Muscle of back (tissue), 13 donors: ENCODE measurements around the gene DENND2A. TPM values are rescaled to one million over a fixed set of nuclear protein-coding genes. Genes with fewer than 3 reads are reported as not detected.
"Not testable (repeated sequence)": the region's sequence is repeated elsewhere in the genome, so short reads cannot be mapped to it uniquely, and the experiment has no call there.

Experiments used
- DNase-seq, 3 donors: peaks; one replicate each; pipeline versions ENCODE4 v3.0.0 to v3.0.0-alpha.2; 2013
- long read RNA-seq, 9 donors: transcript quantifications; one replicate each; lab custom pipeline, GENCODE V29; 2026
- polyA plus RNA-seq, 10 donors: library from polyadenylated mRNA; unstranded; fragments of 120-200 nt; gene quantifications; one replicate each; pipeline ENCODE4 v1.2.1, GENCODE V29; 2013; ENCODE audit not compliant: insufficient read length in 10 of 10

DENND2A gene, protein sequence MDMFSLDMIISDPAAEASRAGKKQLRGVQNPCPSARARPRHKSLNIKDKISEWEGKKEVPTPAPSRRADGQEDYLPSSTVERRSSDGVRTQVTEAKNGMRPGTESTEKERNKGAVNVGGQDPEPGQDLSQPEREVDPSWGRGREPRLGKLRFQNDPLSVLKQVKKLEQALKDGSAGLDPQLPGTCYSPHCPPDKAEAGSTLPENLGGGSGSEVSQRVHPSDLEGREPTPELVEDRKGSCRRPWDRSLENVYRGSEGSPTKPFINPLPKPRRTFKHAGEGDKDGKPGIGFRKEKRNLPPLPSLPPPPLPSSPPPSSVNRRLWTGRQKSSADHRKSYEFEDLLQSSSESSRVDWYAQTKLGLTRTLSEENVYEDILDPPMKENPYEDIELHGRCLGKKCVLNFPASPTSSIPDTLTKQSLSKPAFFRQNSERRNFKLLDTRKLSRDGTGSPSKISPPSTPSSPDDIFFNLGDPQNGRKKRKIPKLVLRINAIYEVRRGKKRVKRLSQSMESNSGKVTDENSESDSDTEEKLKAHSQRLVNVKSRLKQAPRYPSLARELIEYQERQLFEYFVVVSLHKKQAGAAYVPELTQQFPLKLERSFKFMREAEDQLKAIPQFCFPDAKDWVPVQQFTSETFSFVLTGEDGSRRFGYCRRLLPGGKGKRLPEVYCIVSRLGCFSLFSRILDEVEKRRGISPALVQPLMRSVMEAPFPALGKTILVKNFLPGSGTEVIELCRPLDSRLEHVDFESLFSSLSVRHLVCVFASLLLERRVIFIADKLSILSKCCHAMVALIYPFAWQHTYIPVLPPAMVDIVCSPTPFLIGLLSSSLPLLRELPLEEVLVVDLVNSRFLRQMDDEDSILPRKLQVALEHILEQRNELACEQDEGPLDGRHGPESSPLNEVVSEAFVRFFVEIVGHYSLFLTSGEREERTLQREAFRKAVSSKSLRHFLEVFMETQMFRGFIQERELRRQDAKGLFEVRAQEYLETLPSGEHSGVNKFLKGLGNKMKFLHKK
- polyA plus RNA-seq, result 10 to 100 TPM; 43.9 to 76.9 (median 47.8) TPM
- long read RNA-seq, donor 1, partial matches to known transcripts, result 6 of 9 reads
- long read RNA-seq, donor 1, other reads (novel, unspliced or antisense), result 0 of 9 reads
- long read RNA-seq, donor 2, result 0 reads
- long read RNA-seq, donor 3, result 0 reads
- long read RNA-seq, donor 4, result 0 reads
- long read RNA-seq, donor 5, partial matches to known transcripts, result 12 of 16 reads
- long read RNA-seq, donor 5, other reads (novel, unspliced or antisense), result 0 of 16 reads
- long read RNA-seq, donor 6, partial matches to known transcripts, result 5 of 7 reads
- long read RNA-seq, donor 6, other reads (novel, unspliced or antisense), result 0 of 7 reads
- long read RNA-seq, donor 7, transcript DENND2A-201 (19 exons, 3,735 nt), result major isoform, 5 of 13 reads
- long read RNA-seq, donor 7, partial matches to known transcripts, result 6 of 13 reads
- long read RNA-seq, donor 7, other reads (novel, unspliced or antisense), result 0 of 13 reads
- long read RNA-seq, donor 8, partial matches to known transcripts, result 0 of 2 reads
- long read RNA-seq, donor 8, other reads (novel, unspliced or antisense), result 0 of 2 reads
- long read RNA-seq, donor 9, partial matches to known transcripts, result 0 of 1 reads
- long read RNA-seq, donor 9, other reads (novel, unspliced or antisense), result 0 of 1 reads

DNA sequence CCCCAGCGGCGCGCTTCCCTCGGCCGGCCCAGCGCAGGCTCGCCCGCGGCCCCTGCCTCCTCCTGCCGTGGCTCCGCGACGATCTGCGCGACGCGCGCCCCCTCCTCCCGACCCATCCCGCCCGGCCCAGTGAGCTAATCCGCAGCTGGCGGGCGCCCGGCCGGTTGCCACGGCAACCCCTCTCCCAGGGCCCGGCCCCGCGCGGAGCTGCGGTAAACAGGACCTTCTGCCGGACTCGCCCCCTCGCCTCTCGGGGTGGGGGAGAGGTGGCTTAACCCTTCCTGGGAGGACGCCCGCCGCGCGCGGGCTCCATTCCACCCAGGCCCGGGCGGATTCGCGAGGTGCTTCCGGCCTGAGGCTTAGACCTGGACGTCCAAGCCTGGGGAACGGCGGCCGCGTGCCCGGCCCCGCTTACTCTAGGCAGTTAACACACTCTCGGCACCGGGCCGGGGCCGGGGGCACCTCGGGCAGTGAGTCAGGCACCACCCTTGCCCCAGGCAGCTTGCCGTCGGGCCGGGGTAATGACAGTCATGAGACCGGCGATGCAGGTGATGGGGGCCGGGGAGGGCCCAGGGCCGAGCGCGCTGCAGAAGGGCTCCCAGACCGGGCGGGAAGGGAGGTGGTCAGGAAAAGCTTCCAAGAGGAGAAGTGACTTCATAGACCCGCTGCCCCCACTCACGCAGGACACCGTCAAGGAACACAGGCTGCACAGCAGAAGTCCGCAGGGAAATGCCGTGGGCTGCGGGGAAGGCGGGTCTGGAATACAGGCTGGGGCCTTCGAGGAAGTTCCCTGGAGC lies at the start of gene DENND2A:
Gene DENND2A (minus strand): TSS at position 87 of the 797 bp plus-strand sequence. CDS start 38,416 bp downstream, outside the sequence.
- peak; percentile 74 to 97 (median 94) for DNase-seq

DNA sequence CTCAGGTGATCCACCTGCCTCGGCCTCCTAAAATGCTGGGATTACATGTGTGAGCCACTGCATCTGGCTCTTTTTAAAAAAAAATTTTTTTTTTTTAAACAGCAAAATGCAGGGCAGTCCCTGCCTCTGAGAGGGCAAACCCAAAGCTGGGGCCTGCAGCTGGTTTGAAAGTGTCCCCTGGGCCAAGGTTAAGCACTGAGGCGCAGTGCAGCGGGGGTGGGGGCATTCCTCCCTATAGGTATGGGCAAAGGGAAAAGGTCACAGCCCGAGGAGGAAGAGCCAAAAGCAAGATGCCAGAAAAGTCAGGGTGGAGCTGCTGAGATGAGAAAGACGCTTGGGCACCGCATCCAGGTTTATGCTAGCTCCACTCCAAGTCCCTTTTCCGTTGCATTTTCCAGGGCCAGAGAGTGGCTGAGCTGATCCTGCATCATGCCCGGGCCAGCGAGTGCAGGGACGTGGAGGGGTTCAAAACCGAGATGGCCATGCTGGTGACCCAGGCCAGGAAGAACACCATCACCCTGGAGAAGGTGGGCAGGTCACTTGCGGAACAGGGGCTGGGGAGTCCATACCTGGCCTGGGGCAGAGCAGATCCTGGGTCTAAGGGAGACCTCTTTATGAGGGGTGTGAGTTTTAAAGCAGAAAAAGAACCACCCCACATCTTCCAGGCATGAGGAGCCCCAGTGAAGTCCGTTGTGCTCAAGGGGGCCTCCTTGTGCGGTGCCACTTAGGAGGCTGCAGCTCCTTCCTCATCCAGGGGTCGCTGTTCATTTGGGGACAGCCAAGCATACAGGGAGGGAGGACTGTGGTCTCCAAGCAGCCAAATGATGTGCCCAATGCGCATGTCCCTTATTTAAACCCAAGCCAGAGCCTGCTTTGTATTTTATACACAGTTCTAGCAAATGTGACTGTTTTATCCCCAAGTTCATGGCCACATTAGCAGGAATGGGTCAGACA lies 48.9 kb upstream of the DENND2A start:
- DNase-seq, result no peak

DNA sequence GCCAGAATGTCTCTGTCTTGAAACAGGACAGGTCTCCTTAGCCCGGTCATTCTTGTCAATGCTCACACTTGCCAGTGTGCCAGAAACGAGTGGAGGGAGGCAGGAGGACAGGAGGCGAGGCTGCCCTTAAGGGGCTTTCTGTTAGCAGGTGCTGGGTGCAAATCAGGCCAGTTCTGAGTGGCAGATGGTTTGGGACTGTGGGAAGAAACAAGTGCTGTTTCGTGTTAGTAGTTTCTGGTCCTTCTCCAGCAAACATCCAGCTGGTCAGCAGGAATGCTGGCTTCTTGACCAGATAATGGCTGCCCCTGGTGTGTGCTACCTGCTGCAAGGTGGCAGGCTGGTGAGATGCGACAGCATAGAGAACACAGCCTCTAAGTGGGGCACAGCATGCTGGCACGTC lies 47.7 kb upstream of the DENND2A start:
- DNase-seq, result no peak

DNA sequence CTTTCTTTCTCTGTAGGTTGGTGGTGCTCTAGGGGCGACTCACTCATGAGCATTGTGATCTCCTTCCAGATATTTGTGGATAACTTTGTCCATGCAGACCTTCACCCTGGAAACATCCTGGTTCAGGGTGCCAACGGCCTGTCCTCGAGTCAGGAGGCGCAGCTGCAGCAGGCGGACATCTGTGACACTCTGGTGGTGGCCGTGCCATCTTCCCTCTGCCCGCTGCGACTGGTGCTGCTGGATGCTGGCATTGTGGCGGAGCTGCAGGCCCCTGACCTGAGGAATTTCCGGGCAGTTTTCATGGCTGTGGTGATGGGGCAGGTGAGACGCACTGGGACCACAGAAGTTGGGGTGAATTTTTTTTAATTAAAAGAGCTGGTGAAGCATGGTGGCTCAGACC lies 46.3 kb upstream of the DENND2A start:
- no peak for DNase-seq

DNA sequence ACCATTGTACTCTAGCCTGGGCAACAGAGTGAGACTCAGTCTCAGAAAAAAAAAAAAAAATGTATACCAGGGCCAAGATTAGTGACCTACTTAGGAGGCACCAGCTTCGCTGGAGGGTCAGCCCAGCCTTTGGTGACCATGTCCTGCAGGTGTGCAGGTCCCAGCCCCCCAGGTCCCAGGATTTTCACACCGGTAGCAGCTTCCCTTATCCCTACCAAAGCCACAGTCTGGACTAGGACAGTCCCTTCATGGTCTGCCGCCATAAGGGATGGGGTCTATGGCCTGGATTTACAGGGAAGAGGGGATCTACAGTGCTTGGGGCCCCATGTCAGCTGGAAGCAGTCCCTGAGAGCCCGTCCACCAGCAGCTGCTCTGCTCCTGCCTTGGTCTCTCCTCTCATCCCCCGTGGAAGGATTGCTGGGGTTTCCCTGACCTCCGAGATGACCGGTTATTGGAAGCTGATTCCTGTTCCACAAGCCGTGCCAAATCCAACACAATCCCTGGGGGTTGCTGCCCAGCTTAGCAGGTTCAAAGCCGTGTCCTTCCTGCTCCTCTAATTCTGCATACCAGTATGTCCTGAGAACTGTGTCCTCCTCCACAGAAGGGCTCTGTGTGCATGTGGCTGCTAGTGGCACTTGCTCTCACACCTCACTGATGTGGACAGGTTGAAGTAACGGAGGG lies 44.9 kb upstream of the DENND2A start:
- no peak for DNase-seq

DNA sequence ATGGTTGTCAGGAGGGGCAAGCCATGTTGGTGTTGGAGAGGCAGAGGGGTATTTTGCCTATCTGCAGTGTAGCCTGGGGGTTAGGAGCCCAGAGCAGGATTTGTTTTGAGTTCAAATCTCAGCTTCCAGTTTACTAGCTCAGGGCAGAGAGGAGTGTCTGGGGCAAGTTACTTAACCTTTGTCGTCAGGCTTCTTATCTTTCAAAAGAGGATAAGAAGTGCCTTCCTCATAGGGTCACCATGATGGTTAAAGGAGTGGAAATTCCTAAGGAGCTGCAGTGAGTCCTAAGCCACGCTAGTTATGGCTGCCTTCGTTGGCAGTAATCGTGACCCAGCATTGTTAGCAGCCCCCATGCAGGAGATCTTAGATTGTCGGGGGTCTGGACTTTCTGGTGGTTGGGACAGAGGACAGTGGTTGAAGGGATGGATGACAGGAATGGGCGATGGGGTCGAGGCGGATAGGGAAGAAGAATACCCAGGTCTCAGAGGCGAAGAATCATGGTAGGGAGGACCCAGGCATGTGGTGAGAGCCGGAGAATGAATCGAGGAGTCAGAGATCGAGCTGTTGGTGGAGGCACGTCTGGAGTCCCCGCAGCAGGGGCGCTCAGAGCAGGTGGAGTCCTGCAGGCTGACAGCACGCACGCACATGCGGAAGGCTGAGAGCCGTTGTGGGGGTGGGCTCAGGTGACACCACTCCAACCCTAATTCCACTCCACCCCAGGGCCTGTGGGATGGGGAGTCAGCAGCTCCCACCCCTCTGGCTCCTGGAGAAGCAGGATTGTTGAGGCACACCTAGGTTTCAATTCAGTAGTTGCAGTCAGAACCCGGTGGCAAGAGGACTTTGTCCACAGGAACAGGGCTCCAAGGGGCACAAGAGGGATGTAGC lies 43.7 kb upstream of the DENND2A start:
- no peak for DNase-seq

DNA sequence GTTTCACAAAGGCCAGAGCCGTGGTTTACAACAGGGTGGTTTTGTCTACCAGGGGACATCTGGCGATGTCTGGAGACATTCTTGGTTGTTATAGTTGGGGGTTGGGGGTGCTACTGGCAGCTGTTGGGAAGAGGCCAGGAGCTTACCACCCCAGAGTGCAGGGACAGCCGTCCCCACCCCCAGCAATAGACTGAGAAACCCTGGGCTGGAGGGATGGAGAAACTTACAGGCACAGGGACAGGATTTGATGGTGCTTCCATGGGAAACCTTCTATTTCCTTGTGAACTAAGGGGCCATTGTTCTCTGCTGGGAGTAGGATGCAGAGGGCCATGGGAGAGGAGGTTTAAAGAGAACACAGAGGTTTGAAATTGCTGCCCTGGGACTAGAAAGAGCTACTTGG lies 43.0 kb upstream of the DENND2A start:
- DNase-seq, result no peak

DNA sequence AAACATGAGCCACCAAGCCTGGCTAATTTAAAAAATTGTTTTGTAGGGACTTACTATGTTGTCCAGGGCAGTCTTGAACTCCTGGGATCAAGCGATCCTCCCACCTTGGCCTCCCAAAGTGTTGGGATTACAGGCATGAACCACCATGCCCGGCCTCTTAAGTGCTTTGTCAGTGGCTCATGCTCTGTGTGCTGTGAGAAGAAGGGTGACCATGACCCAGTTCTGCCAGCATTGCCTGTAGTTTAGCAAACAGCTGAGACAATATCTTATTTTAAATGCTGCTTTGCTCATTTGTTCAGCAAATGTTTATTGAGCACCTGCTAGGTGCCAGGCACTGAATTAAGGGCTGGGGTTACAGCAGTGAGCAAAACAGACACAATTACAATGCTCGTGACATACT lies 41.2 kb upstream of the DENND2A start:
- no peak for DNase-seq

DNA sequence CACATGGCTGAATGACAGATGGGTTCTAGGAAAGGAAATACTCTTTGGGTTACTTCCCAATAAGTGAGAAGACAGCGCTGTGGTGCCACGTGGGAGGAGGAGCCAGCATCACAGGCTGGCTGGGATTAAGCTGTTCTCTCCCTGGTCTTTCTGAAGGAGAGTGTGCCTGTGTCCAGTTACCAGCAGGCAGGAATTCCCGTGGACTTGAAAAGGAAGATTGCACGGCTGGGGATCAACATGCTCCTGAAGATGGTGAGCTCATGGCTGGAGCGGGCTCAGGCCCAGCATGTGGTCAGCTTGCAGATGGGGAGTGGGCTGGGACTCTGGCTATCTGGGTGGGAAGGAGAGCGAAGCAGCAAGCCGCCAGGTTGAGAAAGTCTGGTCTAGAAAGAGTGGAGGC lies 40.3 kb upstream of the DENND2A start:
- DNase-seq, result no peak

DNA sequence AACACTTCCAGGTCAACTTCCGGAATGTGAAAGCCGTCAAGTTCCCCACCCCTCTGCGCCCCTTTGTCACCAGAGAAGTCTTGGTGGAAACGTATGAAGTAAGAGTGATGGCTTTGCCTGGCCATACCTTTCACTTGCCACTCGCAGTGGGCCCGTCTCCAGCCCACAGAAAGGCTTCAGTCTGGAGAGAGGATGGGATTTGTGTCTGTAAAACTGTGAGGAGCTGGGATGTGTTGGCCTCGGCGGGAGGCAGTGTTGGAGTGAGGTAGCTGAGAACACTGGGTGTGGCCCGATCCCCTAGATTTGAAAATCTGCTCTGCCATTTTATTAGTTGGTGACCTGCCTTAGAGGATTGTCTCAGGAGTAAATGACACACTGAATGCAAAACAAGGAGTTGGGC lies 38.6 kb upstream of the DENND2A start:
- DNase-seq, result no peak

DNA sequence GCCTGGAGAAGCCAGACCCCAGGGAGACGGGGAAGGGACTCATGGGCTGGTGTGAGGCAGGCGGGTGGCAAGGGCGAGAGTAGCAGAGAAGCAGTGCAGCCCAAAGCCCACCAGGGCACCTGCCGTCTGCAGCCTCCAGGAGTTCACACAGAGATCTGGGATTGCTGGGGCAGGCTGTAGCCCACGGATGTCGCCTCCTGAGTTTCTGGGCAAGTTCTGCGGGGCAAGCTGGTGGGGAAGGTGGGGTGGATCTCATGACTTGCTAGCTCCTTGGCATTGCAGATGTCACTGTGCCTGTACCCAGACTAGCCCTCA lies 38.2 kb upstream of the DENND2A start:
- no peak for DNase-seq

DNA sequence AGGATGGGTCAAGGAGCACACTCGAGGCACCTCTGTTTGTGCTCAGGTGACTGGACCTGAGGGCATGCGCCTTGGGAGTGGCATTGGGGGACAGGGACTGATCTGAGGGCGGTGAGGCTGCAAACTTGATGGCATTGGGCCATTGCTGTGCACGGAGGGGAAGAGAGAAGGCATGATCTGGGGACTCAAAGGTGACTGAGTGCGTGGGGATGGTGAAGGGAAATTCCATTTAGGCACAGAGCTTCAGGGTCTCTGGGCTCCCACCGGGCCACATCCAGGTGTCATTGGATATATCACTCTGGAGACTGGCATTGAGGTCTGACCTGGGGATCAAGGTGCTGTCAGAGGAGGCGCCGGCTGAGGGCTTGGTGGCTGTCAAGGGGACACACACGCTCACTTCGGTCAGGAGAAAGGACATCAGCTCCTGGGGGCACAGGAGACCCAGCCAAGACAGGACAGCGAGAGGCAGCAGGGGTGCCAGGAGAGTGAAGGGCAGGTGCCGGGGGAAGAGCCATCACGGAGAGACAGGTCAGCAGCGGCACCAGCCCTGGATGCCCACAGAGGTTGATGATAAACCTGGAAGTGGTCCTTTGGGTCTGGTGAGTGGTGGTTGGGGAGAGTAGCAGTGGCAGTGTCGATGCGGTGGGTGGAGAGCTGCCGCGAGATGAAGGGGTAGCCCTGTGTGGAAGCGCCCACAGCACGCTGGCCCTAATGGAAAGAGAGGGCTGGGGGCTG lies 37.6 kb upstream of the DENND2A start:
- no peak for DNase-seq

DNA sequence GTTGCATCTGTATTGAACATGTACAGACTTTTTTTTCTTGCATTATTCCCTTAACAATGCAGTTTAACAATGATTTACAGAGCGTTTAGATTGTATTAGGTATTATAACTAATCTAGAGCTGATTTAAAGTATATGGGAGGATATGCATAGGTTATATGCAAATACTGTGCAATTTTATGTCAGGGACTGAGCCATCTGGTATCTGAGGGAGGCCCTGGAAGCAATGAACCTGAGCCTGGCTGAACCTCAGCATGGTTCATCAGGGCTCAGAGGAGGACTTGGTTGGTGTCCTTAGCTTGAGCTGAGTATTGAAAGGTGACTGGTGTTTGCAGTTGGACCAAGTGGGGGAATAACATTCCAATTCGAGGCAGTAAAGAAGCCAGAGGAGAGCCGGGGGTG lies 36.9 kb upstream of the DENND2A start:
- DNase-seq, result no peak

DNA sequence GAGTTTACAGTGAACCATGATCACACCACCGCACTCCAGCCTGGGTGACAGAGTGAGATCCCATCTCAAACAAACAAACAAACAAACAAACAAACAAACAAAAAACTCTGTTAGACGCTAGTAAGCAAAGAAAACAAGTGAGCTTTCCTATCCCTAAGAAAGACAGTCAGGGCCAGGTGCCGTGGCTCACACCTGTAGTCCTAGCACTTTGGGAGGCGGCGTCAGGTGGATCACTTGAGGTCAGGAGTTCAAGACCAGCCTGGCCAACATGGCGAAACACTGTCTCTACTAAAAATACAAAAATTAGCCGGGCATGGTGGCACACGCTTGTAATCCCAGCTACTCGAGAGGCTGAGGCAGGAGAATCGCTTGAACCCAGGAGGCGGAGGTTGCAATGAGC lies 36.3 kb upstream of the DENND2A start:
- not testable (repeated sequence) for DNase-seq

DNA sequence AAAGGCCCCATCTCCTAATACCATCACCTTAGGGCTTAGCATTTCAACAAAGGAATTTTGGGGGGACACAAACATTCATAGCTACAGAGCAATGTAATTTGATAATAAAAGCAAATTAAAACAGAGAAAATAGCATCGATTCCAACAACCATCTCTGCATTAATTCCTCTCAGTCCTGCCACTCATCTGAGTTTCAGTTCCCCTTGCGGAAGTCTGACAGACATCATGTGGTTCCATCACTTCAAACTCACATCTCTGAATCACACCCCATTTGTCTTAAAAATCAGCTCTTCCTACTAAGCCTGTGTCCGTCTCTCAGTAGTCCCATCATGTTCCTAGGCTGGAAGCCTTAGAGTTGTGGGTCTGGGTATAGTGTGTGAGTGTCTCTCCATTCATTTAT lies 35.7 kb upstream of the DENND2A start:
- DNase-seq, result no peak

DNA sequence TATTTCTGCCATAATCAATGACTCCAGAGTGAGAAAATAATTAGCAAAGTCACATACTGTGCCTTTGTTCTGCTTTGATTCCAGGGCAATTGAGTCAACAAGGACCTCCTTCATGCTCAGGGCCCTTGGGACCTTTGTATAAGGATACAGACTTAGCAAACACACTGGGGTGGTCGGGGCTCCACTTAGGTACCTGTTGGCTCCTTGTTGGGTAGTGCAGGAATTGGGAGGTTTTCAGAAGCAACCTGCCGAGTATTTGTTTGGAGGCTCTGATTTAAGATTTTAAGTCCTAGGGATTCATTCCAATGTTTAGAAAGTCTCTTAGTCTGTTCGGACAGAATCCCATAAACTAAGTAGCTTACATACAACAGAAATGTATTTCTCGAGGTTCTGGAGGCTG lies 35.1 kb upstream of the DENND2A start:
- DNase-seq, result no peak
